Activated CD4-positive, alpha-beta T cell treated with anti-CD3 and anti-CD28 coated beads, Interleukin-2, amount 50 U/mL, for 1 hour (primary cell): ENCODE measurements around the gene FXYD7.
"Not testable (repeated sequence)": the region's sequence is repeated elsewhere in the genome, so short reads cannot be mapped to it uniquely, and the experiment has no call there.

Experiments
- DNase-seq: peaks from one replicate; pipeline ENCODE4 v3.0.0-alpha.2; 2020

FXYD7 gene, protein sequence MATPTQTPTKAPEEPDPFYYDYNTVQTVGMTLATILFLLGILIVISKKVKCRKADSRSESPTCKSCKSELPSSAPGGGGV

DNA sequence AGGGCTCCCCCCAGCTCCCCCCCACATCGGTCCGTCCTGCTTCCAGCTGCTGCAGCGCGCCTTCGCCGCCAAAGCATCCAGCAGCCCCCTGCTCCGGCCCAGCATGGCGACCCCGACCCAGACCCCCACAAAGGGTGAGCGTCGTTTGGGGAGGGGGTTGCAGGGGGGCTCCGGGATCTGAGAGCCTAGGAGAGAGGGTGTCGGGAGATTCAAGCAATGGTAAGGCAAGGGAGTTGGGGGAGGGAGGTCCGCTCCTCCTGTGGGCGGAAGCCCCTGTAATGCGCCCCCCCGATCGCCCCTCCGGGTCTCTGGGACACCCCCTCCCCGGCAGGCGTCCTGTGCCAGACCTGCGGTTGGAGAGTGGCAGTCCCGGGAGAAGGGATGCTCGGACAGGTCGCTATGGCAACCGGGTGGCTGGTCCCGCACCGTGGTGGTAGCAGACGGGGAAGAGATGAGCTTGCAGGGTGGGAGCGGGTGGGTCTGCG lies at the start of gene FXYD7:
Gene FXYD7 (plus strand): TSS at position 25 of the 485 bp plus-strand sequence. CDS start 79 bp downstream, at position 104.
- DNase-seq = no peak

- no peak for DNase-seq
Measured at GRCh38 chr19:35093430-35093829, 49.6 kb upstream of the FXYD7 start.

- DNase-seq = no peak
Measured at GRCh38 chr19:35093941-35094647, 49.0 kb upstream of the FXYD7 start.

- no peak for DNase-seq
Measured at GRCh38 chr19:35094656-35095055, 48.4 kb upstream of the FXYD7 start.

GRCh38 chr19:35095667-35096368 lies 47.2 kb upstream of the FXYD7 start:
- no peak for DNase-seq

DNA sequence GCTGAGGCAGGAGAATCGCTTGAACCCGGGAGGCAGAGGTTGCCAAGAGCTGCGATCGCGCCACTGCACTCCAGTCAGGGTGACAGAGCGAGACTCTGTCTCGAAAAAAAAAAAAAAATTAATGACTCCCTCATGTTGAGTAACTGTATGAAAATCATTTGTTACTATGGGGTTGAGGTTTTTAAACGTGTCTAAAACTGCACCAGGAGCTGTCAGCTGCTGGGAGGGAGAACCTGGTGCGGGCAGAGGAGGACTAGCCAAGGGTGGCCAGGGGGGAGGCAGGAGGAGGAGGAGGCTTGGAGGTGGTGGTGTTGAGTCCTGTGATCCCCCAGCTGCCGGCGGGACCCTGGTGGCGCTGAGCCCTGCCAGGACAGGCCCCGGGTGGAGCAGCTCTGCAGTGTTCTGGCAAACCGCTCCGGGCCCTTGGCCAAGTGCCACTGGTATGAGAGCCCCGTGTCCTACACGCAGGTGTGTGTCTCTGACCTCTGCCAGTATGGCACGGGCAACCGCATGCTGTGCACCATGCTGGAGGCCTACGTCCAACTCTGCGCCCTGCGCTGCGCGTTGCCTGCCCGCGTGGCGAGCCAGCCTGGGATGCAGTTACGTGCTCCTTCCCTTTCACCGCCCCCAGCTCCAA lies 44.5 kb upstream of the FXYD7 start:
- DNase-seq = no peak

DNA sequence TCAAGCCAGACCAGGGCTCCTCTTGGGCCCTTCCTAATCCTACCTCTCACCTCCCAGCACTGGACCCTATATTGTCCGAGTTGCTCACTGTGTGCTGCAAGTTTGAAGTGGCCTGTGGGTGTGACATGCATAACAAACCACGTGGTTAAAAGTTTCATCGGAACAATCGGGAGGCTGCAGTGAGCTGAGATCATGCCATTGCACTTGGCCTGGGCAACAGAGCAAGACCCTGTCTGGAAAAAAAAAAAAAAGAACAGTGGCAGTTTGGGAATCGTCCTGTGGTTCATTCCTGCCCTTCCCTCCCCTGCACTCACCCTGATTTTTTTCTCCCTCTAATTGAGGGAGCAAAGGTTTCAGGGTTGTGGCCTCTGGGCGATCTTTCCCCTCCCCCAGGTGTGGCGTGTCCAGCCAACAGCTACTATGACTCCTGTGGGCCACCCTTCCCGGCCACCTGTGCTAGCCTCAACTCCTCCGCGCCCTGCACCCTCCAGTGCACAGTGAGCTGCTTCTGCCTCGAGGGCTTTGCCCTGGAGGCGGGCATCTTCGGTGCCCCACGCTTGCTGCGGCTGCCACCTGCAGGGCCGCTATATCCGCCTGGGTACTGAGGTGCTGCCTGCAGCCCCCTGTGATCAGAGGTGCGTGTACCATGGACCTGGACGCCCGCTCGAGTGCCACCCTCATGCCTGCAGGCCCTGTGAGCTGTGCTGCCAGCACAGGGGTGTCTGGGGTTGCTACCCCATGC lies 43.7 kb upstream of the FXYD7 start:
- no peak for DNase-seq

- no peak for DNase-seq
Measured at GRCh38 chr19:35099897-35100275, 43.2 kb upstream of the FXYD7 start.

- no peak for DNase-seq
Measured at GRCh38 chr19:35100588-35101533, 42.2 kb upstream of the FXYD7 start.

DNA sequence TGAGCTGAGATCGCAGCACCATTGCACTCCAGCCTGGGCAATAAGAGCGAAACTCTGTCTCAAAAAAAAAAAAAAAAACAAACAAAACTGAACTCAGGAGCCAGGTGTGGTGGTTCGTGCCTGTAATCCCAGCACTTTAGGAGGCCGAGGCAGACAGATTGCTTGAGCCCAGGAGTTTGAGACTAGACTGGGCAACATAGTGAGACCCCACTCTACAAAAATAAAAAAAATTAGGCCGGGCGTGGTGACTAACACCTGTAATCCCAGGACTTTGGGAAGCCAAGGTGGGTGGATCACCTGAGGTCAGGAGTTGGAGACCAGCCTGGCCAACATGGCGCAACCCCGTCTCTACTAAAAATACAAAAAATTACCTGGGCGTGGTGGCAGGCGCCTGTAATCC lies 41.1 kb upstream of the FXYD7 start:
- DNase-seq = not testable (repeated sequence)

GRCh38 chr19:35103614-35104013 lies 39.4 kb upstream of the FXYD7 start:
- not testable (repeated sequence) for DNase-seq

DNA sequence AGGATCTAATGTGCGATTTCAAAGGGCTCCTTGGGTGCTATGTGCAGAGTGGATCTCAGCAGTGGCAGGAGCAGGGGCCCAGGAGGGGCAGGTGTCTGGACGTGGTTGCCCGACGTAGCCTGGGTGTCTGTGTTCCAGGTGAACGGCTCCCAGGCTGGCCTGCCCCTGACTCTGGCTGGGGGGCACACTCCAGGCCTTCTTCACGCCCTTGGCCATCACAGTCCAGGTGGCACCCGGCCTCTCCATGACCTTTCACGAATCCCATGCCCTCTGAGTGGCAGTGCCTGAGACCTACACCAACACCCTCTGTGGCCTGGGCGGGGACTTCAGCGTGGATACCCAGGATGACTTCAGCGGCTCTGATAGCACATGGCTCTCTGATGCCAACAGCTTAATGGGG lies 38.7 kb upstream of the FXYD7 start:
- no peak for DNase-seq

GRCh38 chr19:35105047-35105410 lies 38.0 kb upstream of the FXYD7 start:
- DNase-seq = no peak

DNA sequence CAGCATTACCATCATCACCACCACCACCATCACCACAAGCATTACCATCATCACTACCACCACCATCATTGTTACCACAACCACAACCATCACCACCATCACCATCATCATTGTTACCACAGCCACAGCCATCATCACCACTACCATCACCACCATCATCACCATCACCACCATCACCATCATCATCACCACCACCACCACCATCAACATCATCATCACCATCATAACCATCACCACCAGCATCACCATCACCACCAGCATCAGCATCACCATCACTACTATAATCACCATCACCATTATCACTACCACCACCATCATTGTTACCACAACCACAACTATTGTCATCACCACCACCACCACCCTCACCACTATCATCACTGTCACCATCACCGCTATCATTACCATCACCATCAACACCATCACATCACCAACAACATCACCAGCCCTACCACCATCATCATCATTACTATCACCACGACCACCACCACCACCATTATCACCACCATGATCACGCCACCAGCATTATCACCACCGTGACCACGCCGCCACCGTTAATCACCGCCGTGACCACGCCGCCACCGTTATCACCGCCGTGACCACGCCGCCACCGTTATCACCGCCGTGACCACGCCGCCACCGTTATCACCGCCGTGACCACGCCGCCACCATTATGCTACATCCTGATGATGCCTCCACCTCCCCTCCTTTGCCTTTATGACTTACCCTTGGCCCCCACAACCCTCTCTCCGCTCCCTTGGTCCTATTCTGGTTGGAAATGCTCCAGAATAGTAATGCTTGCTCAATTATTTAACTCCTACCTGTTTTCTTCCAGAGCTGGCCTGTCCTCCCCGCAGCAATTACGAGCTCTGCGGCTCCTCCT lies 37.4 kb upstream of the FXYD7 start:
- DNase-seq = no peak

GRCh38 chr19:35106291-35106583 lies 36.8 kb upstream of the FXYD7 start:
- DNase-seq = no peak

- no peak for DNase-seq
Measured at GRCh38 chr19:35106898-35107541, 36.0 kb upstream of the FXYD7 start.

DNA sequence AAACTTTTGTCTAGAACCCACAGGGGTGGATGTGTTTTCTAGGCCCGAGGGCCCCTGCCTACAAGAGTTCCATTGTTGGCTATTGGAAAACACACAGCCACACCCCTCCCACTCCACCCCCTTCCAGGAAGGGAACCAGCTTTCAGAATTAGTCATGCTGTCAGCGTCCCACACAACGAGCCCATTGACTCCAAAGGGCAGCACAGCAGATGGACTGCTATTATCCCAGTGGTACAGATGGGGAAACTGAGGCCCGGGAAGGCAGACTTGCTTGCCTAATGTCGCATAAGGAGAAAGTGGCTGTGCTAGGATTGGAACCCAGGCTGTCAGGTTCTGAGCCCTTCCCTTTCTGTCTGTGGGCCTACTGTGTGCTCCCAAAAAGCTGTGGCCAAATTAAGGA lies 35.5 kb upstream of the FXYD7 start:
- DNase-seq = no peak

- DNase-seq = no peak
Measured at GRCh38 chr19:35108730-35109129, 34.3 kb upstream of the FXYD7 start.

- DNase-seq = no peak
Measured at GRCh38 chr19:35109395-35110112, 33.5 kb upstream of the FXYD7 start.

- DNase-seq = no peak
Measured at GRCh38 chr19:35110974-35111373, 32.1 kb upstream of the FXYD7 start.
